ENCODE measurements around the gene ACE.

GRCh38 chr17:63498626-63499195 lies 21.9 kb downstream of the ACE start:
- TF ChIP-seq ZNF513 (tag by site-specific recombination; IDR thresholded peaks at IDR 0.05) (no peak), ZNF184 (tag by site-specific recombination; IDR thresholded peaks at IDR 0.05) (no peak), PBX3 (CRISPR knock-in tag; IDR thresholded peaks at IDR 0.05) (no peak), PRDM4 (tag by site-specific recombination; IDR thresholded peaks at IDR 0.05) (no peak), CTCF (tag by site-specific recombination; IDR thresholded peaks at IDR 0.05) (no peak), ZBTB1 (tag by site-specific recombination; IDR thresholded peaks at IDR 0.05) (no peak), ZNF623 (tag by site-specific recombination; IDR thresholded peaks at IDR 0.05) (no peak), ZNF133 (tag by site-specific recombination; IDR thresholded peaks at IDR 0.05) (no peak), ZNF629 (tag by site-specific recombination; IDR thresholded peaks at IDR 0.05) (no peak), ZNF521 (tag by site-specific recombination; IDR thresholded peaks at IDR 0.05) (no peak), ZNF211 (tag by site-specific recombination; IDR thresholded peaks at IDR 0.05; ENCODE audit: low read depth) (no peak), ZNF23 (tag by site-specific recombination; IDR thresholded peaks at IDR 0.05; ENCODE audit: borderline replicate concordance) (no peak), ZBTB7A (tag by site-specific recombination; IDR thresholded peaks at IDR 0.05; ENCODE audit: low read depth) (no peak)

Data from HEK293 (cell line).